HEK293 (cell line): Measurements from ENCODE around the gene TRIM65.

ENCODE experiments used
- CTCF ChIA-PET: fragments of 350-600 bp; formaldehyde crosslinking; extraction: SDS; loops from one replicate; lab custom pipeline; 2021; ENCODE audit warnings: antibody characterized with exemption; lab: Yijun Ruan, JAX
- POLR2A ChIA-PET: fragments of 300-600 bp; formaldehyde crosslinking; extraction: SDS; loops from one replicate; lab custom pipeline; 2020; ENCODE audit warnings: antibody characterized with exemption, inconsistent platforms; lab: Yijun Ruan, JAX
- H3K27ac ChIP-seq: fragments of 200-500 bp; sonication (Bioruptor generic); 2 replicates; pipeline ENCODE4 v1.5.1; 2014; ENCODE audit warnings: low read depth, low read length, control low read depth, inconsistent platforms; ENCODE audit errors: extremely low read depth
- H3K36me3 ChIP-seq, 2 experiments: fragments of 200-500 bp in 1 of 2; sonication (Bioruptor generic) in 1 of 2; 1 replicate in 1 of 2; 2 replicates in 1 of 2; pipeline ENCODE4 v1.5.1; 2014 to 2017; ENCODE audit warnings: inconsistent platforms in 2 of 2, low read length in 2 of 2; ENCODE audit not compliant: control insufficient read depth in 2 of 2, insufficient read depth in 1 of 2
- H3K4me1 ChIP-seq: fragments of 200-500 bp; sonication (Bioruptor generic); 2 replicates; pipeline ENCODE4 v1.5.1; 2014; ENCODE audit warnings: mild to moderate bottlenecking, low read length, inconsistent platforms; ENCODE audit not compliant: control insufficient read depth, insufficient read depth
- H3K4me3 ChIP-seq: 2 replicates; pipeline ENCODE4 v1.5.1; 2011; ENCODE audit warnings: low read depth, mild to moderate bottlenecking, control low read depth, low read length, moderate library complexity
- H3K9me3 ChIP-seq: fragments of 200-500 bp; sonication (Bioruptor generic); 2 replicates; pipeline ENCODE4 v1.5.1; 2014; ENCODE audit warnings: low read depth, low read length, inconsistent platforms; ENCODE audit not compliant: control insufficient read depth, insufficient read depth
- ELK4 ChIP-seq: IDR thresholded peaks from 2 replicates; pipeline ENCODE4 v1.6.1; 2011; ENCODE audit warnings: mild to moderate bottlenecking, low read depth, low read length, borderline replicate concordance
- FEZF1 ChIP-seq: fragments of 450-650 bp; formaldehyde crosslinking; IDR thresholded peaks from 2 replicates; pipeline ENCODE4 v1.5.1; 2016; ENCODE audit warnings: missing biosample characterization, missing genetic modification characterization
- HOXD13 ChIP-seq: sonication (generic); formaldehyde crosslinking; IDR thresholded peaks from 2 replicates; pipeline ENCODE4 v1.8.0; 2022; ENCODE audit warnings: missing genetic modification reagents, borderline replicate concordance
- SCRT2 ChIP-seq: fragments of 450-650 bp; formaldehyde crosslinking; IDR thresholded peaks from 2 replicates; pipeline ENCODE4 v1.5.1; 2016; ENCODE audit warnings: missing biosample characterization, missing genetic modification characterization
- SP3 ChIP-seq: fragments of 450-650 bp; formaldehyde crosslinking; IDR thresholded peaks from 2 replicates; pipeline ENCODE4 v1.5.1; 2016; ENCODE audit warnings: missing biosample characterization, missing genetic modification characterization
- ZNF114 ChIP-seq: fragments of 450-650 bp; formaldehyde crosslinking; IDR thresholded peaks from 2 replicates; pipeline ENCODE4 v1.5.0; 2017; ENCODE audit warnings: missing biosample characterization, missing genetic modification characterization
- ZNF23 ChIP-seq: fragments of 450-650 bp; formaldehyde crosslinking; IDR thresholded peaks from 2 replicates; pipeline ENCODE4 v1.5.1; 2016; ENCODE audit warnings: missing biosample characterization, missing genetic modification characterization, borderline replicate concordance
- ZNF433 ChIP-seq: fragments of 450-650 bp; formaldehyde crosslinking; IDR thresholded peaks from 2 replicates; pipeline ENCODE4 v1.5.1; 2016; ENCODE audit warnings: missing biosample characterization, missing genetic modification characterization, low read depth
- ZNF544 ChIP-seq: fragments of 450-650 bp; formaldehyde crosslinking; IDR thresholded peaks from 2 replicates; pipeline ENCODE4 v1.5.0; 2017; ENCODE audit warnings: missing biosample characterization, missing genetic modification characterization
- ZNF555 ChIP-seq: fragments of 450-650 bp; formaldehyde crosslinking; conservative IDR thresholded peaks from 2 replicates; pipeline ENCODE4 v1.5.1; 2017; ENCODE audit warnings: missing biosample characterization, mild to moderate bottlenecking, missing genetic modification characterization, inconsistent platforms
- ZNF558 ChIP-seq: fragments of 450-650 bp; formaldehyde crosslinking; IDR thresholded peaks from 2 replicates; pipeline ENCODE4 v1.5.1; 2016; ENCODE audit warnings: missing biosample characterization, missing genetic modification characterization
- ZNF585B ChIP-seq: fragments of 450-650 bp; formaldehyde crosslinking; IDR thresholded peaks from 2 replicates; pipeline ENCODE4 v1.5.1; 2016; ENCODE audit warnings: missing biosample characterization, missing genetic modification characterization
- ZNF623 ChIP-seq: fragments of 450-650 bp; formaldehyde crosslinking; IDR thresholded peaks from 2 replicates; pipeline ENCODE4 v1.5.1; 2016; ENCODE audit warnings: missing biosample characterization, missing genetic modification characterization
- ZNF76 ChIP-seq: fragments of 450-650 bp; formaldehyde crosslinking; IDR thresholded peaks from 2 replicates; pipeline ENCODE4; 2016; ENCODE audit warnings: low read depth, missing biosample characterization, missing genetic modification characterization, borderline replicate concordance
- ZNF830 ChIP-seq: fragments of 450-650 bp; IDR thresholded peaks from 2 replicates; pipeline ENCODE4 v1.5.0; 2018; ENCODE audit warnings: missing biosample characterization, missing genetic modification characterization, low read depth, mild to moderate bottlenecking, moderate library complexity
- TF ChIP-seq, protein P1 (sequence below): fragments of 450-650 bp; formaldehyde crosslinking; IDR thresholded peaks from 2 replicates; pipeline ENCODE4 v1.5.1; 2016; ENCODE audit warnings: missing biosample characterization, missing genetic modification characterization
- TF ChIP-seq, protein P2 (sequence below): fragments of 450-650 bp; formaldehyde crosslinking; IDR thresholded peaks from 2 replicates; pipeline ENCODE4 v1.5.1; 2016; ENCODE audit warnings: missing biosample characterization, missing genetic modification characterization

TRIM65 gene

GRCh38 chr17:75925103-75925502 lies 28.4 kb upstream of the TRIM65 start (continued):
- TF ChIP-seq, protein P1, sequence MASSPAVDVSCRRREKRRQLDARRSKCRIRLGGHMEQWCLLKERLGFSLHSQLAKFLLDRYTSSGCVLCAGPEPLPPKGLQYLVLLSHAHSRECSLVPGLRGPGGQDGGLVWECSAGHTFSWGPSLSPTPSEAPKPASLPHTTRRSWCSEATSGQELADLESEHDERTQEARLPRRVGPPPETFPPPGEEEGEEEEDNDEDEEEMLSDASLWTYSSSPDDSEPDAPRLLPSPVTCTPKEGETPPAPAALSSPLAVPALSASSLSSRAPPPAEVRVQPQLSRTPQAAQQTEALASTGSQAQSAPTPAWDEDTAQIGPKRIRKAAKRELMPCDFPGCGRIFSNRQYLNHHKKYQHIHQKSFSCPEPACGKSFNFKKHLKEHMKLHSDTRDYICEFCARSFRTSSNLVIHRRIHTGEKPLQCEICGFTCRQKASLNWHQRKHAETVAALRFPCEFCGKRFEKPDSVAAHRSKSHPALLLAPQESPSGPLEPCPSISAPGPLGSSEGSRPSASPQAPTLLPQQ (tag by site-specific recombination), result no peak
- TF ChIP-seq ZNF114, result no peak
- TF ChIP-seq ZNF23 (tag by site-specific recombination), result no peak
- TF ChIP-seq ZNF623, result no peak
- TF ChIP-seq ZNF585B (tag by site-specific recombination), result no peak

DNA sequence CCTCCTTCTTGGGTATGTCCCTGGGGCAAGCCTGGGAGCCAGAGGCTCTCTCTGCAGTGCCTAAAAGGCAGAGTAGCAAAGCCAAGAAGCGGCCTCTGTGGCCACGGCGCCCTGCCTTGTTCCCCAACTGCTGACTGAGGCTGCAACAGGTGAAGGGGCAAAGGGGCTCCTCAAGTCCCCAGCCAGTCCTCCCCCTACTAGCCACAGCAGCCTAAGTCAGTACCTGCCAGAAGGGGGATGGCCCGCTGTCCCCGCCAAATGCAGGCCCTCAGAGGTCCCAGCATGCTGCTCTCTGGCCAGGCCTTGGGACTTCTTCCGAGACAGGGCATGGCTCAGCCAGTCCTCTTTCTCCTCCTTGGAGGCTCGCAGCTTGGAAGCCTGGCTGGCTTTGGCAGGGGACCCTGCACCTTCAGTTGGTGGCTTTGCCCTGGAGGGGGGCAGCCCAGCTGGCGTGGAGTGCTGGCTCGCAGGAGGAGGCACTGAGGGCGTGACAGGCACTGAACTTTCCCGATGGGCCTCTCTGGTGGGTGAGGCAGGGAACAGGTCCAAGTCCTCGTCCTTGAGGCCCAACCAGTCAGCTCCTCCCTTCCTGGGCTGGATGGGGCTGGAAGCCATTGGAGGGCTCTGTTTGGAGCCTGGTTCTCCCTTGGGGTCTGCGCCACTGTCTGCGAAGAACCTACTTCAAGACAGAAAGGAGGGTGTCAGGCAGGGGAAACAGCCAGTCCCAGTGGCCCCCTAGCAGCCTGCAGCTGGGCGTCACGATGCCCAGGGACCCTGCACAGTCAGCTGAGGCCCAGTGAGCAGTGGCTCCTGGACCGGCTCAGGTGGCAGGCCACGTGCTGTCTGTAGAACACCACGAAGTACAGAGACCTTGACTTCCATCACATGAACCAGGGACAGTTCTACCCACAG lies 26.5 kb upstream of the TRIM65 start:
- Histone ChIP-seq H3K36me3 (peaks cover 3 to 93% of the 10 kb centered on the region in 2 experiments; a peak in 2 of 3 replicates), H3K27ac (no peak overlapping the region), H3K4me1 (no peaks in the 10 kb centered on the region), H3K4me3 (no peak overlapping the region), H3K9me3 (no peaks in the 10 kb centered on the region)
- POLR2A ChIA-PET, result no interaction called here
- CTCF ChIA-PET, result interaction anchor here (1.3 kb wide), 1 partner anchor 18 kb away, joined by 5 read pairs; no protein-coding TSS in a partner anchor
- TF ChIP-seq ZNF830 (no peak), ELK4 (no peak), SCRT2 (tag by site-specific recombination) (peak; percentile 81), HOXD13 (no peak)
- TF ChIP-seq, protein P2, sequence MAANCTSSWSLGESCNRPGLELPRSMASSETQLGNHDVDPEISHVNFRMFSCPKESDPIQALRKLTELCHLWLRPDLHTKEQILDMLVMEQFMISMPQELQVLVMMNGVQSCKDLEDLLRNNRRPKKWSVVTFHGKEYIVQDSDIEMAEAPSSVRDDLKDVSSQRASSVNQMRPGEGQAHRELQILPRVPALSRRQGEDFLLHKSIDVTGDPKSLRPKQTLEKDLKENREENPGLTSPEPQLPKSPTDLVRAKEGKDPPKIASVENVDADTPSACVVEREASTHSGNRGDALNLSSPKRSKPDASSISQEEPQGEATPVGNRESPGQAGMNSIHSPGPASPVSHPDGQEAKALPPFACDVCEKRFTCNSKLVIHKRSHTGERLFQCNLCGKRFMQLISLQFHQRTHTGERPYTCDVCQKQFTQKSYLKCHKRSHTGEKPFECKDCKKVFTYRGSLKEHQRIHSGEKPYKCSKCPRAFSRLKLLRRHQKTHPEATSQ (tag by site-specific recombination), result no peak

- H3K27ac ChIP-seq, result no peak overlapping the region
- H3K4me1 ChIP-seq, result no peaks in the 10 kb centered on the region
- H3K4me3 ChIP-seq, result no peak overlapping the region
- ChIA-PET POLR2A (interaction anchor here (0.7 kb wide), 1 partner anchor 19 kb away, joined by 3 read pairs; no protein-coding TSS in a partner anchor), CTCF (interaction anchor here (1.3 kb wide), 1 partner anchor 17 kb away, joined by 5 read pairs; no protein-coding TSS in a partner anchor)
- no peaks in the 10 kb centered on the region for H3K9me3 ChIP-seq
- peaks cover 3 to 93% of the 10 kb centered on the region in 2 experiments; a peak in 2 of 3 replicates for H3K36me3 ChIP-seq
- TF ChIP-seq ZNF555 (tag by site-specific recombination), result no peak
- no peak for TF ChIP-seq SP3 (tag by site-specific recombination)
- TF ChIP-seq ZNF76 (tag by site-specific recombination), result no peak
- no peak for TF ChIP-seq ZNF544 (tag by site-specific recombination)
- no peak for TF ChIP-seq ZNF558 (tag by site-specific recombination)
- no peak for TF ChIP-seq ZNF433
- TF ChIP-seq FEZF1 (tag by site-specific recombination), result no peak
- TF ChIP-seq ZNF623, result no peak
These were observed 25.6 kb upstream of the TRIM65 start for GRCh38 chr17:75922173-75922961.
